K562 (cell line): ENCODE results near the gene COL1A1. TPM values are rescaled to one million over a fixed set of nuclear protein-coding genes. Genes with fewer than 3 reads are reported as not detected.
A peak's percentile ranks its signal among the peaks of the same experiment; 100 is the strongest.

Experiments used
- ATAC-seq: fragments of 200-7000 bp; cut with Tn5 transposase; 3 replicates; pipeline ENCODE4 v1.9.1; 2020; ENCODE audit warnings: moderate library complexity
- BruUV-seq: library from RNA; stranded (reverse); fragments of 400-500 nt; replicated peaks from 2 replicates; lab custom pipeline; 2021; lab: Mats Ljungman, UMichigan
- CTCF ChIA-PET: fragments of 300-600 bp; formaldehyde crosslinking; extraction: SDS; loops from one replicate; lab custom pipeline; 2021; ENCODE audit warnings: low intra/inter-chr PET ratio; lab: Yijun Ruan, JAX
- POLR2A ChIA-PET: fragments of 300-600, 350-650 bp; sonication (Branson Sonifier 250); formaldehyde crosslinking; extraction: SDS; loops from one replicate; lab custom pipeline; 2021; ENCODE audit warnings: antibody characterized with exemption, inconsistent platforms; lab: Yijun Ruan, JAX
- DNase-seq, 4 experiments: peaks; one replicate each; pipeline versions ENCODE4 v3.0.0 to v3.0.0-alpha.2; 2011 to 2018; ENCODE audit warnings: low spot score in 3 of 4, mixed read lengths in 3 of 4; ENCODE audit errors: extremely low read depth in 1 of 4
- FAIRE-seq: peaks from 2 replicates; lab custom pipeline; 2011; peaks lifted over from hg19 to GRCh38; lab: Jason Lieb, UNC
- H2AFZ ChIP-seq: 2 replicates; pipeline ENCODE4 v1.6.0; 2011; ENCODE audit warnings: low read depth, low read length, control low read depth, inconsistent platforms
- H3K27ac ChIP-seq: fragments of 200-600 bp; 3 replicates; pipeline ENCODE4 v1.8.0; 2011; ENCODE audit warnings: low read depth, mild to moderate bottlenecking, control low read depth, inconsistent platforms, low read length, moderate library complexity, mixed read lengths; ENCODE audit errors: extremely low read depth
- H3K27me3 ChIP-seq, 2 experiments: fragments of 300-600 bp in 1 of 2; 2 replicates in 1 of 2; 3 replicates in 1 of 2; pipeline versions ENCODE4 v1.6.0 to v1.8.0; 2011; ENCODE audit warnings: inconsistent platforms in 2 of 2, low read length in 2 of 2, mild to moderate bottlenecking in 1 of 2, mixed read lengths in 1 of 2, moderate library complexity in 1 of 2; ENCODE audit not compliant: control insufficient read depth in 2 of 2, insufficient read depth in 2 of 2
- H3K36me3 ChIP-seq: fragments of 300-600 bp; 3 replicates; pipeline ENCODE4 v1.8.0; 2011; ENCODE audit warnings: mild to moderate bottlenecking, low read length, inconsistent platforms; ENCODE audit not compliant: control insufficient read depth, insufficient read depth
- H3K4me1 ChIP-seq, 2 experiments: fragments of 200-600 bp in 1 of 2; replicated peaks in 1 of 2; 2 replicates in 1 of 2; 3 replicates in 1 of 2; pipeline versions ENCODE4 v1.5.1 to v1.8.0; 2011; ENCODE audit warnings: inconsistent platforms in 2 of 2, low read length in 2 of 2, mild to moderate bottlenecking in 1 of 2, mixed read lengths in 1 of 2, moderate library complexity in 1 of 2; ENCODE audit not compliant: control insufficient read depth in 2 of 2, insufficient read depth in 2 of 2
- H3K4me2 ChIP-seq: 2 replicates; pipeline ENCODE4 v1.6.1; 2011; ENCODE audit warnings: low read length, control low read depth, inconsistent platforms, mixed read lengths; ENCODE audit not compliant: insufficient read depth
- H3K4me3 ChIP-seq: fragments of 200-600 bp; sonication (generic), shearing (Covaris generic); 2 replicates; pipeline ENCODE4 v1.5.1; 2016; ENCODE audit warnings: control low read depth, inconsistent platforms
- H3K79me2 ChIP-seq: fragments of 200-600 bp; 3 replicates; pipeline ENCODE4 v1.8.0; 2011; ENCODE audit warnings: low read length, inconsistent platforms; ENCODE audit not compliant: control insufficient read depth, insufficient read depth
- H3K9ac ChIP-seq, 2 experiments: 2 replicates each; pipeline versions ENCODE4 v1.6.0 to v1.6.1; 2011; ENCODE audit warnings: low read depth in 2 of 2, low read length in 2 of 2, control low read depth in 1 of 2, inconsistent platforms in 1 of 2, mild to moderate bottlenecking in 1 of 2, mixed read lengths in 1 of 2; ENCODE audit not compliant: insufficient read depth in 1 of 2
- H3K9me1 ChIP-seq: one replicate; pipeline ENCODE4 v1.6.0; 2011; ENCODE audit warnings: inconsistent platforms, mild to moderate bottlenecking, low read length, moderate library complexity; ENCODE audit not compliant: control insufficient read depth, insufficient read depth
- H3K9me3 ChIP-seq: replicated peaks from 2 replicates; pipeline ENCODE4 v1.5.1; 2011; ENCODE audit warnings: low read depth, low read length, inconsistent platforms; ENCODE audit not compliant: control insufficient read depth, insufficient read depth
- H4K20me1 ChIP-seq: replicated peaks from 2 replicates; pipeline ENCODE4 v1.6.1; 2011; ENCODE audit warnings: low read length, inconsistent platforms, mixed read lengths; ENCODE audit not compliant: control insufficient read depth, insufficient read depth
- DEAF1 ChIP-seq: fragments of 450-650 bp; formaldehyde crosslinking; IDR thresholded peaks from 2 replicates; pipeline ENCODE4 v1.4.0; 2020; ENCODE audit warnings: mild to moderate bottlenecking, moderate library complexity
- GTF3C2 ChIP-seq: IDR thresholded peaks from 3 replicates; pipeline ENCODE4 v1.6.1; 2011; ENCODE audit warnings: borderline replicate concordance, mild to moderate bottlenecking, moderate library complexity; ENCODE audit not compliant: insufficient read length; ENCODE audit errors: extremely low read depth
- RAD51 ChIP-seq: fragments of 450-650 bp; IDR thresholded peaks from 2 replicates; pipeline ENCODE4 v1.7.1; 2016; ENCODE audit warnings: low read depth, mild to moderate bottlenecking, borderline replicate concordance
- SIN3A ChIP-seq, 2 experiments: fragments of 150-350 bp in 1 of 2; IDR thresholded peaks; 2 replicates each; pipeline ENCODE4 v1.6.1; 2011 to 2016; ENCODE audit warnings: borderline replicate concordance in 2 of 2, low read depth in 2 of 2, low read length in 2 of 2, mild to moderate bottlenecking in 2 of 2, moderate library complexity in 2 of 2; ENCODE audit not compliant: control insufficient read depth in 1 of 2
- WGBS: fragments of 100-300 bp; shearing (Covaris generic); methylation state at CpG from one replicate; pipeline ENCODE4 v1.1.6; 2016; ENCODE audit warnings: low coverage, mixed read lengths; ENCODE audit not compliant: insufficient coverage; ENCODE audit errors: missing lambda C conversion rate; 5-methylcytosine and 5-hydroxymethylcytosine counted together
- in situ Hi-C: fragments of 300-500 bp; cut with MboI; formaldehyde crosslinking; loops from 4 replicates; pipeline ENCODE4 v1.15.0; 2018; ENCODE audit warnings: inconsistent platforms, mixed read lengths
- intact Hi-C: fragments of 100-400 bp; cut with micrococcal nuclease; formaldehyde crosslinking; loops from 2 replicates; pipeline ENCODE4 v1.14.2; 2022
- polyA plus RNA-seq, 8 experiments: library from polyadenylated mRNA; depleted of rRNA in 4 of 8; stranded (reverse) in 5 of 8; unstranded in 3 of 8; fragments of >200 nt; fragmentation: Nextera tagmentation in 2 of 8; fragmentation: Illumina TruSeq in 1 of 8; extraction: Ambion mirVana in 2 of 8; extraction: Trizol in 1 of 8; gene quantifications; 2 replicates each; pipeline versions ENCODE4 v1.2.1 to v1.2.3, GENCODE V29; 2011 to 2014; ENCODE audit warnings: inconsistent platforms in 1 of 8, missing spikeins in 1 of 8
- total RNA-seq, 7 experiments: library from RNA; depleted of rRNA in 6 of 7; stranded (reverse); fragments of >200 nt in 6 of 7; fragmentation: Illumina TruSeq in 2 of 7; extraction: Trizol in 2 of 7; gene quantifications; 2 replicates each; pipeline versions ENCODE4 v1.2.1 to v1.2.3, GENCODE V29; 2011 to 2021; ENCODE audit warnings: low replicate concordance in 1 of 7

The COL1A1 gene
- total and polyA plus RNA-seq, 9 of the 15 experiments (the other 6 are each of a cell fraction or from before 2014, with no cell fraction given) = 0.04 to 3.4 (median 0.18) TPM

- TF ChIP-seq DEAF1 (CRISPR knock-in tag) (no peak), SIN3A (IDR thresholded peaks at IDR 0.05; ENCODE audit: borderline replicate concordance in 2 of 2, control insufficient read depth in 1 of 2, low read depth in 2 of 2, low read length in 2 of 2) (no peak)
Observed at GRCh38 chr17:50188921-50189549, 12.4 kb downstream of the COL1A1 start (continued).

- H3K36me3 ChIP-seq = no peaks in the 10 kb centered on the region
- TF ChIP-seq RAD51 (no peak), GTF3C2 (no peak)
- TF ChIP-seq, all 486 proteins: peak for 0
- no peak overlapping the region for H2AFZ ChIP-seq
- H3K9me1 ChIP-seq = no peaks in the 10 kb centered on the region
- BruUV-seq = no TSS peak
- FAIRE-seq = no peak
- H3K9me3 ChIP-seq = no peaks in the 10 kb centered on the region
- CTCF ChIA-PET = interaction anchor here (0.6 kb wide), 1 partner anchor 82 kb away, joined by 3 read pairs; no protein-coding TSS in a partner anchor
- peaks cover 58 to 87% of the 10 kb centered on the region in 2 experiments for H3K27me3 ChIP-seq
- H3K27ac ChIP-seq = no peak overlapping the region
- DNase-seq = no peak
- H3K79me2 ChIP-seq = no peaks in the 10 kb centered on the region
- no peak overlapping the region for H3K4me3 ChIP-seq
- no peaks in the 10 kb centered on the region; the same call in 1 of the 2 replicates for H4K20me1 ChIP-seq
- intact Hi-C loops = no loop called here
- H3K9ac ChIP-seq = 0 out of 4 replicates have a peak overlapping the region, but pooled peaks of 1 of the 2 experiments have one; percentile 30
- POLR2A ChIA-PET = interaction anchor here (0.7 kb wide), 2 partner anchors 100 to 150 kb away, joined by 4 read pairs; no protein-coding TSS in a partner anchor
- H3K4me1 ChIP-seq = peaks cover 4 to 13% of the 10 kb centered on the region in 2 experiments; a peak in 4 of 5 replicates
- no peak overlapping the region for H3K4me2 ChIP-seq
- in situ Hi-C loops = no loop called here
- 1% methylated on average over 13 of the region's 13 CpGs for WGBS
- ATAC-seq = no peak
Observed at GRCh38 chr17:50188531-50188920, 12.9 kb downstream of the COL1A1 start.
